GM12878 (cell line): ENCODE measurements around the gene HSP90AA1. TPM values are rescaled to one million over a fixed set of nuclear protein-coding genes. Genes with fewer than 3 reads are reported as not detected.

Experiments
- BHLHE40 ChIP-seq, 2 experiments: fragments of 450-650 bp in 1 of 2; IDR thresholded peaks; 2 replicates each; pipeline ENCODE4 v1.6.1; 2011 to 2017; ENCODE audit warnings: low read depth in 2 of 2, borderline replicate concordance in 1 of 2, improper control_type of control experiment in 1 of 2, low read length in 1 of 2, mild to moderate bottlenecking in 1 of 2
- CUX1 ChIP-seq: IDR thresholded peaks from 2 replicates; pipeline ENCODE4 v1.6.1; 2012; ENCODE audit warnings: improper control_type of control experiment, low read depth, low read length; ENCODE audit not compliant: insufficient replicate concordance
- HDAC2 ChIP-seq: fragments of 200-600 bp; sonication (generic); IDR thresholded peaks from 2 replicates; pipeline ENCODE4 v1.6.1; 2017
- HDAC6 ChIP-seq: fragments of 200-600 bp; sonication (generic); IDR thresholded peaks from one replicate; pipeline ENCODE4 v1.8.0; 2017; ENCODE audit warnings: antibody characterized with exemption; ENCODE audit not compliant: unreplicated experiment
- MEF2B ChIP-seq: fragments of 450-650 bp; IDR thresholded peaks from 2 replicates; pipeline ENCODE4 v1.6.1; 2018; ENCODE audit warnings: mild to moderate bottlenecking, moderate library complexity; ENCODE audit not compliant: partially characterized antibody, poor library complexity, severe bottlenecking
- NFXL1 ChIP-seq: fragments of 450-650 bp; IDR thresholded peaks from 2 replicates; pipeline ENCODE4 v1.6.1; 2017; ENCODE audit warnings: antibody characterized with exemption, mild to moderate bottlenecking, borderline replicate concordance
- NFYB ChIP-seq: IDR thresholded peaks from 2 replicates; pipeline ENCODE4 v1.6.1; 2011; ENCODE audit warnings: low read depth, mild to moderate bottlenecking, low read length, improper control_type of control experiment, moderate library complexity; ENCODE audit not compliant: insufficient read depth
- NR2F1 ChIP-seq: fragments of 450-650 bp; conservative IDR thresholded peaks from 2 replicates; pipeline ENCODE4 v1.6.1; 2017; ENCODE audit warnings: mild to moderate bottlenecking
- NRF1 ChIP-seq: conservative IDR thresholded peaks from 2 replicates; pipeline ENCODE4 v1.6.1; 2011; ENCODE audit warnings: mild to moderate bottlenecking, low read depth, low read length, improper control_type of control experiment
- PBX3 ChIP-seq: IDR thresholded peaks from 2 replicates; pipeline ENCODE4 v1.6.1; 2011; ENCODE audit warnings: mild to moderate bottlenecking, low read depth, low read length, moderate library complexity; ENCODE audit not compliant: insufficient replicate concordance
- POU2F2 ChIP-seq: IDR thresholded peaks from 3 replicates; pipeline ENCODE4 v1.6.1; 2011; ENCODE audit warnings: low read depth, mild to moderate bottlenecking, low read length, borderline replicate concordance
- REST ChIP-seq: IDR thresholded peaks from 2 replicates; pipeline ENCODE4 v1.6.1; 2012; ENCODE audit warnings: mild to moderate bottlenecking, low read depth, low read length
- SIN3A ChIP-seq: IDR thresholded peaks from 2 replicates; pipeline ENCODE4 v1.6.1; 2012; ENCODE audit warnings: low read depth, low read length, improper control_type of control experiment
- SMARCA5 ChIP-seq: fragments of 450-650 bp; IDR thresholded peaks from 2 replicates; pipeline ENCODE4 v1.6.1; 2017; ENCODE audit warnings: mild to moderate bottlenecking
- SPI1 ChIP-seq: IDR thresholded peaks from 2 replicates; pipeline ENCODE4 v1.6.1; 2011; ENCODE audit warnings: low read depth, mild to moderate bottlenecking, low read length, moderate library complexity, borderline replicate concordance; ENCODE audit not compliant: insufficient read depth
- SREBF1 ChIP-seq: IDR thresholded peaks from 2 replicates; pipeline ENCODE4 v1.6.1; 2012; ENCODE audit warnings: mild to moderate bottlenecking, low read length
- TBL1XR1 ChIP-seq: IDR thresholded peaks from 2 replicates; pipeline ENCODE4 v1.6.1; 2012; ENCODE audit warnings: low read depth, low read length, improper control_type of control experiment
- YY1 ChIP-seq: IDR thresholded peaks from 2 replicates; pipeline ENCODE4 v1.6.1; 2011; ENCODE audit warnings: low read depth, mild to moderate bottlenecking, low read length
- ZNF207 ChIP-seq: fragments of 450-650 bp; IDR thresholded peaks from 2 replicates; pipeline ENCODE4 v1.6.1; 2014; ENCODE audit warnings: antibody characterized with exemption, mild to moderate bottlenecking, borderline replicate concordance
- ZNF24 ChIP-seq: fragments of 450-650 bp; IDR thresholded peaks from 2 replicates; pipeline ENCODE4 v1.6.1; 2017; ENCODE audit warnings: antibody characterized with exemption, mild to moderate bottlenecking
- polyA plus RNA-seq, 11 experiments: library from polyadenylated mRNA; depleted of rRNA in 4 of 11; unstranded in 6 of 11; stranded (reverse) in 5 of 11; fragments of >200 nt; fragmentation: Nextera tagmentation in 4 of 11; fragmentation: Illumina TruSeq in 1 of 11; extraction: Ambion mirVana in 4 of 11; extraction: Trizol in 1 of 11; gene quantifications; 1 replicate in 1 of 11; 2 replicates in 10 of 11; pipeline versions ENCODE4 v1.2.1 to v1.2.3, GENCODE V29; 2011 to 2016; ENCODE audit warnings: inconsistent platforms in 2 of 11, missing spikeins in 2 of 11, low read depth in 1 of 11
- total RNA-seq, 4 experiments: library from RNA; depleted of rRNA in 3 of 4; stranded (reverse); fragments of >200 nt in 3 of 4; fragmentation: Illumina TruSeq in 1 of 4; extraction: Trizol in 1 of 4; gene quantifications; 2 replicates each; pipeline versions ENCODE4 v1.2.1 to v1.2.3, GENCODE V29; 2013 to 2021

HSP90AA1 gene
- total and polyA plus RNA-seq, 10 of the 15 experiments (the other 5 are each of a cell fraction or from before 2014, with no cell fraction given) = 262 to 1,315 (median 635) TPM

GRCh38 chr14:102086972-102087761 lies at the start of gene HSP90AA1 (continued):
- peak; percentile 95 for TF ChIP-seq POU2F2
- 0 out of 2 replicates have a peak, but pooled peaks have one; percentile 28 for TF ChIP-seq TBL1XR1
- peak; percentile 31 for TF ChIP-seq PBX3
- peak; percentile 8 for TF ChIP-seq MEF2B
- peak; percentile 78; the same call in 1 of the 2 replicates for TF ChIP-seq NR2F1
- peak; percentile 8 to 74; a peak in 1 of 4 replicates for TF ChIP-seq BHLHE40 (IDR thresholded peaks at IDR 0.05; ENCODE audit: borderline replicate concordance in 1 of 2, low read depth in 2 of 2, low read length in 1 of 2)
- no peak for TF ChIP-seq NFXL1
- TF ChIP-seq SIN3A = no peak; the same call in none of the 2 replicates
- no peak for TF ChIP-seq SREBF1
- TF ChIP-seq CUX1 = no peak
- no peak for TF ChIP-seq ZNF24
- no peak for TF ChIP-seq SPI1
- no peak for TF ChIP-seq NFYB
- TF ChIP-seq HDAC2 = no peak
- 0 out of 2 replicates have a peak, but pooled peaks have one; percentile 66 for TF ChIP-seq ZNF207
- no peak for TF ChIP-seq REST
- TF ChIP-seq SMARCA5 = peak; percentile 82
- peak; percentile 71 for TF ChIP-seq YY1
- peak; percentile 78 for TF ChIP-seq NRF1
- peak; percentile 76 for TF ChIP-seq HDAC6
